GM19193 (cell line): Measurements from ENCODE around the gene ANKRD13A.

Experiments used
- POLR2A ChIP-seq: IDR thresholded peaks from 4 replicates; pipeline ENCODE4 v1.6.1; 2011; ENCODE audit not compliant: insufficient read depth, insufficient read length; ENCODE audit errors: extremely low read depth

The ANKRD13A gene

GRCh38 chr12:110079477-110080400 lies 80.5 kb downstream of the ANKRD13A start:
- peak; percentile 61 for TF ChIP-seq POLR2A

DNA sequence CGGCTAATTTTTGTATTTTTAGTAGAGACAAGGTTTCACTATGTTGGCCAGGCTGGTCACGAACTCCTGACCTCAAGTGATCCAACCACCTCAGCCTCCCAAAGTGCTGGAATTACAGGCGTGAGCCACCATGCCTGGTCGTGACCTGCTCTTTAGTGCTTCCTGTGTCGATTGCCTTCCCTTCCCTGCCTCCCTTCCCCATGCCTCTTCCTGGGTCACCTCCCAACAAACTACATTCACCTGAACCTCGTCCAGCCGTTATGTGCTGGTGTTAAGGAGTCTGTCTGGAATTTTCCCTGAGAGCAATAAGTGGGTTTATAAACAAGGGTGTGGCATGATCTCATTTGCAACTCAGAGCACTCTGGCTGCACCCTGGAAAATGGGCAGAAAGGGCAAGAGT lies 81.2 kb downstream of the ANKRD13A start:
- no peak for TF ChIP-seq POLR2A

DNA sequence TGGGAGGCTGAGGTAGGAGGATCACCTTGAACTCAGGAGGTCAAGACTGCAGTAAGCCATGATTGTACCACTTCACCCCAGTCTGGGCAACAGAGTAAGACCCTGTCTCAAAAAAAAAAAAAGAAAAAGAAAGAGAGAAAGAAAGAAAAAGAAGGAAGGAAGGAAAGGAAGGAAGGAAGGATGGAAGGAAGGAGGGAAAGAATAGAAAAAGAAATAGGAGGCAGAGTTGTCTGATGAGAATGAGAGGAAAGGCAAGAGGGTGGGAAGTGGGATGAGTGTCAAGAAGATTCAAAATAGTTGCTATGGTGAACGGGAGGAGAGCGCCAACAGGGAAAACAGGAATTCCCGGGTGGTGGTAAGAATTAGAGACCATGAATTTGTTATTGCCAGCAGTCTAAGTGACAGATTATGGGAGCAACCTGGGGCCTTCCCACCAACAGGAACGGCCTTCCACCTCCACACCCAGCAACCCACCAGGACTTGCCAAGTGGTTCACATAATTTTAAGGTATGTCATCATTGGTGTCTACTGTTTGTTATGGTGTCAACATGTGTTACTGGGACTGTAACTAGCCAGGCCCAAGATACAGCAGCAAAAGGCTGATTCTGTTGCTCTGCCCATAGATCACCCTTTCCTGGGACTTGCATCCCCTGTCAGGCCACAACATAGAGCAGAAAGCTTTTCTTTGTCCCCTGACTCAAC lies 85.2 kb downstream of the ANKRD13A start:
- TF ChIP-seq POLR2A: no peak

DNA sequence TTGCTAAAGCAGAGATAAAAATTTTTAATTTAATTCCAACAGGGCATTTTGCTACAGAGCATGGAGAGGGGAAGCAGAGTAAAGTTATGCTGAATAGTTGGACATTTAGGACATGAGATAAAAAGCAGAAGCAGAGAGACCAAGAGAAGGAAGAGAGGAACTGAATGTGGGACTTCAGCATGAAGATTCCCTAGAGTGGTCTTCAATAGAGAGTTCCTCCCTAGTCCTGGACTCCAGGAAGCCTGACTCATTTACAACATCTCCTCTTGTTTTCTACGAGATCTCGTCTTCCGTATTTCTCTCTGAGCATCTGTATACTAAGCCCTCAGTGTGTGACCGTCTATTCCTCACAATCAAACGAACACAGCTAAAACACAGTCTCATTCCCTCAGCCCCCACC lies 89.7 kb downstream of the ANKRD13A start:
- TF ChIP-seq POLR2A: no peak
